ENCODE results near the gene DNAJC13.

DNAJC13 gene

GRCh38 chr3:132399054-132399929, 18.0 kb upstream of the DNAJC13 start:
- TF ChIP-seq, protein P1, sequence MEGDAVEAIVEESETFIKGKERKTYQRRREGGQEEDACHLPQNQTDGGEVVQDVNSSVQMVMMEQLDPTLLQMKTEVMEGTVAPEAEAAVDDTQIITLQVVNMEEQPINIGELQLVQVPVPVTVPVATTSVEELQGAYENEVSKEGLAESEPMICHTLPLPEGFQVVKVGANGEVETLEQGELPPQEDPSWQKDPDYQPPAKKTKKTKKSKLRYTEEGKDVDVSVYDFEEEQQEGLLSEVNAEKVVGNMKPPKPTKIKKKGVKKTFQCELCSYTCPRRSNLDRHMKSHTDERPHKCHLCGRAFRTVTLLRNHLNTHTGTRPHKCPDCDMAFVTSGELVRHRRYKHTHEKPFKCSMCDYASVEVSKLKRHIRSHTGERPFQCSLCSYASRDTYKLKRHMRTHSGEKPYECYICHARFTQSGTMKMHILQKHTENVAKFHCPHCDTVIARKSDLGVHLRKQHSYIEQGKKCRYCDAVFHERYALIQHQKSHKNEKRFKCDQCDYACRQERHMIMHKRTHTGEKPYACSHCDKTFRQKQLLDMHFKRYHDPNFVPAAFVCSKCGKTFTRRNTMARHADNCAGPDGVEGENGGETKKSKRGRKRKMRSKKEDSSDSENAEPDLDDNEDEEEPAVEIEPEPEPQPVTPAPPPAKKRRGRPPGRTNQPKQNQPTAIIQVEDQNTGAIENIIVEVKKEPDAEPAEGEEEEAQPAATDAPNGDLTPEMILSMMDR (IDR thresholded peaks at IDR 0.05) = peak; percentile 86

DNA sequence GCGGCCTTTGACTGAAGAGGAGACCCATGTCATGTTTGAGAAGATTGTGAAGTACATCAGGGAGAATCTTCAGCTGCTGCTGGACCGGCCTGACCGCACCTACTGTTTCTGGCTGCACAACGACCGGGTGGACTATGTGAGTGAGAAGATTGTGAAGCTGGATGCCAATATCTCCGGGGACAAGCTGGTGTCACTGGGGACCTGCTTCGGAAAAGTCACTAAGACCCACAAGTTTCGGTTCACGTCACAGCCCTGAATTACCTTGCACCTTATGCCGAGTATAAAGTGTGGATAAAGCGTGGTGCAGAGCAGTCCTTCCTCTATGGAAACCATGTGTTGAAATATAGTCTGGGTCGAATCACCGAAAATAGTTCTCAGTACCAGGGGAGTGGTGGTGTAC, 16.0 kb upstream of the DNAJC13 start:
- TF ChIP-seq, protein P1 (IDR thresholded peaks at IDR 0.05) = no peak

DNA sequence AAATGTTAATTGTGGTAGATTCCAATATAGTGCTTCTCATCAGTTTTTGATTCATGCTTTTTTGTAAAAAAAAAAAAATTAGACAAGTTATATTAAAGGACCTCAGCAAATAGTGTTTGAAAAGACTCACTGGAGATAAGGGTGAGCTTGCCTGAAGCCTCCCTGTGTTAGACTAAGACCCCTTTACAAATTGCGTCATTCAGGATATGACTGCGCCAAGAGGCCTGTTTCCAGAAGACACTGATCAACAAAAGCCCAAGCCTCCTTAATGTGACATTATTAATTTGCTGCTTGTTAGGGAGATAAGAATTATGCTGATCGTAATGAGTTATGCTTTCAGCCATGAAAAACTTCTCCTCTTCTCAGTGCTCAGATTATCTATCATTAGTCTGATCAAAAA, 13.0 kb upstream of the DNAJC13 start:
- TF ChIP-seq, protein P1 (IDR thresholded peaks at IDR 0.05) = no peak

DNA sequence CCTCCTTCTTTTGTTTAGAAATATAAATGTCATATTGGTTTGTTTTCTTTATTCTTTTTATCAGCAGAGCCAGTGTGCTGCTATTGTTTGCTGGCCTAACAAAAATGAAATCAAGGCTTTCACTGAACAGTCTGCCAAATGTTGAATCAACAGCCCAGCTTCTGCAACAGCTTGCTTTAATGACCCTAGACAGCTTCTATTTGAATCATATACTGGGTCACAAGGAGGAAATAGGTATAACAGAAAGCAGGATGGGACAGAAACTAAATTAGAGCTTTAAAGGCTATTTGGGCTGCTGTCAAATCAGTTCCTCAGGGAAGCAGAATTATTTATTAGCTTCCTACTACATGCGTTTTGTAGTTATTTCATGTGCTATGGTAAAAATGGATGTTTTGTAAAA, 12.1 kb upstream of the DNAJC13 start:
- TF ChIP-seq, protein P1 (IDR thresholded peaks at IDR 0.05) = no peak

DNA sequence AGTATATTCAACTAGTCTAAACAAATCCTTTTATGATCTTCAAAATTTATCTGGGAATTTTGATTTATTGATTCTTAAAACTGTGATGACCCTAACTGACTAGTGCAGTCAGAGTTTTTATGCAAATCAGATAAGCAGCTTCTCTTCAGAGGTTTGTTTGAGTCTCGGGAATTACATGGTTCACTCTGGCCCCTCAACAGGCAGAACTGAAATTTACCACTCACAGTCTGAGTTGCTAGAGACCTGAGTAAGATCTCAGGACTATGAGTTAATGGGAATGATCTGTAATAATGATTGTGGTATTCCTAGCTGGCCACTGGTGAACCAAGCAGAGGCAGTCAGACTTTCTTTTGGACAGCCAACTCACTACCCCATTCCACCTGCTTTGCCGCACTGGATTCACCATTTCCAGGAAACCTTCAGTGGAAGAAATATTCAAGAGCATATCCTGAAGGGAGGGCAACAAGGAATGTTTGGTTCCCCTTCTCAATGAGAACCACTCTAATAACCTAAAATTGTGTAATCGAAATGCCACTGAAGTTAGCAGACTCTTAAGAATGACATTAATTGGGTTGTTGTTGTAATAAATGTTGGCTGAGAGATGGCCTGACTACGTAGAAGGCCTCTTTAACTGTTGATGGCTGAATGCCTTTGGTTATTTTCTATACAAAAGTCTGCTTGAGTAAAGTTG, 11.5 kb upstream of the DNAJC13 start:
- TF ChIP-seq, protein P1 (IDR thresholded peaks at IDR 0.05) = no peak

- TF ChIP-seq, protein P1 (IDR thresholded peaks at IDR 0.05) = no peak
Observed at GRCh38 chr3:132406587-132406986, 10.7 kb upstream of the DNAJC13 start.

GRCh38 chr3:132407025-132407424, 10.3 kb upstream of the DNAJC13 start:
- TF ChIP-seq, protein P1 (IDR thresholded peaks at IDR 0.05) = no peak

All from LNCAP (cell line).